GM12864 (cell line): ENCODE measurements around the gene PHGDH.

Experiments used
- DNase-seq: peaks from one replicate; pipeline ENCODE4 v3.0.0-alpha.2; 2011; ENCODE audit warnings: low read depth
- H3K4me3 ChIP-seq: 2 replicates; pipeline ENCODE4 v1.5.1; 2011; ENCODE audit warnings: mild to moderate bottlenecking, low read depth, low read length, control low read depth
- TF ChIP-seq, protein P1 (sequence below): IDR thresholded peaks from 2 replicates; pipeline ENCODE4 v1.5.1; 2011; ENCODE audit warnings: low read depth, mild to moderate bottlenecking, moderate library complexity, low read length, control low read depth, inconsistent platforms; ENCODE audit errors: missing control alignments

PHGDH gene

DNA sequence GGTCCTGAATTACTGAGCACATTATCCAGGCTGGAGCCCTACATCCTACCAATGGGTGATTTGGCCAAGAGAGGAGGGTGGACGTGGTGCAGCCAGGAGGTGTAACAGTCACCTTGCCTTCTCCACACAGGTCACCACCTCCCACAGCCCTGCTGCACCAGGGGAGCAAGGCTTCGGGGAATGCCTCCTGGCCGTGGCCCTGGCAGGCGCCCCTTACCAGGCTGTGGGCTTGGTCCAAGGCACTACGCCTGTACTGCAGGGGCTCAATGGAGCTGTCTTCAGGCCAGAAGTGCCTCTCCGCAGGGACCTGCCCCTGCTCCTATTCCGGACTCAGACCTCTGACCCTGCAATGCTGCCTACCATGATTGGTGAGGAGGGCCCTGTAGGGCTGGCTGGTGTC lies 30.9 kb downstream of the PHGDH start:
- TF ChIP-seq, protein P1, sequence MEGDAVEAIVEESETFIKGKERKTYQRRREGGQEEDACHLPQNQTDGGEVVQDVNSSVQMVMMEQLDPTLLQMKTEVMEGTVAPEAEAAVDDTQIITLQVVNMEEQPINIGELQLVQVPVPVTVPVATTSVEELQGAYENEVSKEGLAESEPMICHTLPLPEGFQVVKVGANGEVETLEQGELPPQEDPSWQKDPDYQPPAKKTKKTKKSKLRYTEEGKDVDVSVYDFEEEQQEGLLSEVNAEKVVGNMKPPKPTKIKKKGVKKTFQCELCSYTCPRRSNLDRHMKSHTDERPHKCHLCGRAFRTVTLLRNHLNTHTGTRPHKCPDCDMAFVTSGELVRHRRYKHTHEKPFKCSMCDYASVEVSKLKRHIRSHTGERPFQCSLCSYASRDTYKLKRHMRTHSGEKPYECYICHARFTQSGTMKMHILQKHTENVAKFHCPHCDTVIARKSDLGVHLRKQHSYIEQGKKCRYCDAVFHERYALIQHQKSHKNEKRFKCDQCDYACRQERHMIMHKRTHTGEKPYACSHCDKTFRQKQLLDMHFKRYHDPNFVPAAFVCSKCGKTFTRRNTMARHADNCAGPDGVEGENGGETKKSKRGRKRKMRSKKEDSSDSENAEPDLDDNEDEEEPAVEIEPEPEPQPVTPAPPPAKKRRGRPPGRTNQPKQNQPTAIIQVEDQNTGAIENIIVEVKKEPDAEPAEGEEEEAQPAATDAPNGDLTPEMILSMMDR, result no peak
- DNase-seq, result no peak
- no peak overlapping the region for H3K4me3 ChIP-seq

- no peak overlapping the region for H3K4me3 ChIP-seq
- TF ChIP-seq, protein P1, result no peak
- DNase-seq, result no peak
Observed at GRCh38 chr1:119743308-119743707, 31.6 kb downstream of the PHGDH start.

- peak; percentile 21 for DNase-seq
- TF ChIP-seq, protein P1, result peak; percentile 88
- no peak overlapping the region for H3K4me3 ChIP-seq
Observed at GRCh38 chr1:119743776-119744597, 32.3 kb downstream of the PHGDH start.

DNA sequence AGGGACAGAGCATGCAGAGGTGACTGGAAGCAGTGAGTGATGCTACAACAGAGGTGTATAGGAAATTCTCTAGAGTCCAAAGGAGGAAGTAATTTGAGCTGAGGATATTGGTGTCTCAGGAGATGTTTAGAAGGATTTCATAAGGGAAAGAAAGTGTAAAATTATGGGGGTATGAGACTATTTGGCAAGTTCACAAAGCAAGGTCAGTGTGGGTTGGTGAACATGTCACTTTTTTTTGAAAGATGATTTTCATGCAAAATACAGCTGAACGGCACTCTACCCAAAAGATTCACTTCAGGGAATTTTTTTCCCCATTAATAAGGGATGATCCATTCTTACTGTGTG lies 32.8 kb downstream of the PHGDH start:
- TF ChIP-seq, protein P1, result no peak
- H3K4me3 ChIP-seq, result no peak overlapping the region
- DNase-seq, result no peak

GRCh38 chr1:119745034-119745433 lies 33.3 kb downstream of the PHGDH start:
- H3K4me3 ChIP-seq, result no peak overlapping the region
- TF ChIP-seq, protein P1, result no peak
- DNase-seq, result no peak

GRCh38 chr1:119747451-119747850 lies 35.7 kb downstream of the PHGDH start:
- no peak for DNase-seq

More at GRCh38 chr1:119747451-119747850, 35.7 kb downstream of the PHGDH start:
- H3K4me3 ChIP-seq, result no peak overlapping the region
- TF ChIP-seq, protein P1, result no peak
